Coronary artery (tissue), 2 donors: Measurements from ENCODE around the gene SPN.
A peak's percentile ranks its signal among the peaks of the same experiment; 100 is the strongest.
"Not testable (repeated sequence)": the region's sequence is repeated elsewhere in the genome, so short reads cannot be mapped to it uniquely, and the experiment has no call there.

Experiments
- DNase-seq: peaks from one replicate; pipeline ENCODE4 v3.0.0-alpha.2; 2017; ENCODE audit warnings: low spot score
- H3K27ac ChIP-seq, 2 donors: fragments of 200-600 bp; sonication (generic); one replicate each; pipeline ENCODE4 v1.5.1; 2016 to 2019
- H3K4me3 ChIP-seq: fragments of 200-600 bp; sonication (generic); 2 replicates; pipeline ENCODE4 v1.5.1; 2016; ENCODE audit warnings: mild to moderate bottlenecking, moderate library complexity
- TF ChIP-seq, protein P1 (sequence below): fragments of 200-600 bp; sonication (generic); IDR thresholded peaks from one replicate; pipeline ENCODE4 v1.5.1; 2019; ENCODE audit warnings: antibody characterized with exemption

Gene SPN

DNA sequence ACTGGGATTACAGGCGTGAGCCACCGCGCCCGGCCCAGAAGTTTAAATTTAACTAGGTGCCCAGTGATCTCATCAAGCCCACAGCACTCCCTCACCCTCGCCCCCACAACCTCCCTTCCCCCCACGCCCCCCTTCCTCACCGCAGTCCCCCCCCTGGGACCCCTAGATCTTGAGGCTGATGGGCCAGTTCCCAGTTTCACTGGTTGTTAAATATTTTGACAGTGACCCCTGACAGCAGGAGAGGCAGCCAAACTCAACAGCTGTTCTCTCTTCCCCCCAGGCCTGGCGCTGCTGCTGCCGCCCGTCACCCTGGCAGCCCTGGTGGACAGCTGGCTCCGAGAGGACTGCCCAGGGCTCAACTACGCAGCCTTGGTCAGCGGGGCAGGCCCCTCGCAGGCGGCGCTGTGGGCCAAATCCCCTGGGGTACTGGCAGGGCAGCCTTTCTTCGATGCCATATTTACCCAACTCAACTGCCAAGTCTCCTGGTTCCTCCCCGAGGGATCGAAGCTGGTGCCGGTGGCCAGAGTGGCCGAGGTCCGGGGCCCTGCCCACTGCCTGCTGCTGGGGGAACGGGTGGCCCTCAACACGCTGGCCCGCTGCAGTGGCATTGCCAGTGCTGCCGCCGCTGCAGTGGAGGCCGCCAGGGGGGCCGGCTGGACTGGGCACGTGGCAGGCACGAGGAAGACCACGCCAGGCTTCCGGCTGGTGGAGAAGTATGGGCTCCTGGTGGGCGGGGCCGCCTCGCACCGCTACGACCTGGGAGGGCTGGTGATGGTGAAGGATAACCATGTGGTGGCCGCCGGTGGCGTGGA lies 31.5 kb downstream of the SPN start:
- H3K27ac ChIP-seq: peak overlapping the region; percentile 48 to 69
- no peak overlapping the region for H3K4me3 ChIP-seq
- no peak for DNase-seq

DNA sequence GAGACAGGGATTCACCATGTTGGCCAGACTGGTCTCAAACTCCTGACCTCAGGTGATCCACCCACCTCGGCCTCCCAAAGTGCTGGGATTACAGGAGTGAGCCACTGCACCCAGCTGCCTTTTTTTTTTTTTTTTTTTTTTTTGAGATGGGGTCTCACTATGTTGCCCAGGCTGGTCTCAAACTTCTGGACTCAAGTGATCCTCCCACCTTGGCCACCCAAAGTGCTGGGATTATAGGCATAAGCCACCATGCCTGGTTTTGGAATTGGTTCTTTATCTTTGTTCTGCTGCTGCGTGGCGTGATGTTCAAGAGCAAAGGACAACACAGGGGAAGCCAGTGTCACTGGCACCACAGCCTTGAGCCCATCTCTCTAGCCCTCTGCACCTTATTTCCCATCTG lies 32.6 kb downstream of the SPN start:
- H3K4me3 ChIP-seq, DNase-seq, H3K27ac ChIP-seq: not testable (repeated sequence)

More for the DNA sequence above, 31.5 kb downstream of the SPN start:
- TF ChIP-seq, protein P1, sequence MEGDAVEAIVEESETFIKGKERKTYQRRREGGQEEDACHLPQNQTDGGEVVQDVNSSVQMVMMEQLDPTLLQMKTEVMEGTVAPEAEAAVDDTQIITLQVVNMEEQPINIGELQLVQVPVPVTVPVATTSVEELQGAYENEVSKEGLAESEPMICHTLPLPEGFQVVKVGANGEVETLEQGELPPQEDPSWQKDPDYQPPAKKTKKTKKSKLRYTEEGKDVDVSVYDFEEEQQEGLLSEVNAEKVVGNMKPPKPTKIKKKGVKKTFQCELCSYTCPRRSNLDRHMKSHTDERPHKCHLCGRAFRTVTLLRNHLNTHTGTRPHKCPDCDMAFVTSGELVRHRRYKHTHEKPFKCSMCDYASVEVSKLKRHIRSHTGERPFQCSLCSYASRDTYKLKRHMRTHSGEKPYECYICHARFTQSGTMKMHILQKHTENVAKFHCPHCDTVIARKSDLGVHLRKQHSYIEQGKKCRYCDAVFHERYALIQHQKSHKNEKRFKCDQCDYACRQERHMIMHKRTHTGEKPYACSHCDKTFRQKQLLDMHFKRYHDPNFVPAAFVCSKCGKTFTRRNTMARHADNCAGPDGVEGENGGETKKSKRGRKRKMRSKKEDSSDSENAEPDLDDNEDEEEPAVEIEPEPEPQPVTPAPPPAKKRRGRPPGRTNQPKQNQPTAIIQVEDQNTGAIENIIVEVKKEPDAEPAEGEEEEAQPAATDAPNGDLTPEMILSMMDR: no peak

DNA sequence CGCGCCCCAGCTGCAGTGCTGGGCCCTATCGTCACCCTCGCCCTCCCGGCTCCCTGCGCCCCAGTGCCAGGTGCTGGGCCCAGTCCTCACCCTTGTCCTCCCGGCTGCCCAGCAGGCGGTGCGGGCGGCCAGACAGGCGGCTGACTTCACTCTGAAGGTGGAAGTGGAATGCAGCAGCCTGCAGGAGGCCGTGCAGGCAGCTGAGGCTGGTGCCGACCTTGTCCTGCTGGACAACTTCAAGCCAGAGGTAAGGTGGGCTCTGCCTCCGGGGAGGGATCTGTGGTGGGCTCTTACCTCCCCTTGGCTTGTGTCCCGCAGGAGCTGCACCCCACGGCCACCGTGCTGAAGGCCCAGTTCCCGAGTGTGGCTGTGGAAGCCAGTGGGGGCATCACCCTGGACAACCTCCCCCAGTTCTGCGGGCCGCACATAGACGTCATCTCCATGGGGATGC lies 33.9 kb downstream of the SPN start:
- H3K4me3 ChIP-seq: no peak overlapping the region
- no peak overlapping the region for H3K27ac ChIP-seq
- DNase-seq: no peak
- TF ChIP-seq, protein P1: no peak

DNA sequence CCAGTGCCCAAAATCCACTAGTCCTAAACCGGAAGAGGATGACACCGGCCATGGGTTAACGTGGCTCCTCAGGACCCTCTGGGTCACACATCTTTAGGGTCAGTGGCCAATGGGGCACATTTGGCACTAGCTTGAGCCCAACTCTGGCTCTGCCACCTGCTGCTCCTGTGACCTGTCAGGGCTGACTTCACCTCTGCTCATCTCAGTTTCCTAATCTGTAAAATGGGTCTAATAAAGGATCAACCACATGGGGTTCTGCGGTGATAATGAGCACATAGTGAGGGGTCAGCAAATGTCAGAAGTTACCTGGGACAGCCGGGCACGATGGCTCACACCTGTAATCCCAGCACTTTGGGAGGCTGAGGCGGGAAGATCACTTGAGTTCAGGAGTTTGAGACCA lies 34.3 kb downstream of the SPN start:
- no peak overlapping the region for H3K27ac ChIP-seq
- TF ChIP-seq, protein P1: no peak
- DNase-seq: no peak
- H3K4me3 ChIP-seq: no peak overlapping the region

DNA sequence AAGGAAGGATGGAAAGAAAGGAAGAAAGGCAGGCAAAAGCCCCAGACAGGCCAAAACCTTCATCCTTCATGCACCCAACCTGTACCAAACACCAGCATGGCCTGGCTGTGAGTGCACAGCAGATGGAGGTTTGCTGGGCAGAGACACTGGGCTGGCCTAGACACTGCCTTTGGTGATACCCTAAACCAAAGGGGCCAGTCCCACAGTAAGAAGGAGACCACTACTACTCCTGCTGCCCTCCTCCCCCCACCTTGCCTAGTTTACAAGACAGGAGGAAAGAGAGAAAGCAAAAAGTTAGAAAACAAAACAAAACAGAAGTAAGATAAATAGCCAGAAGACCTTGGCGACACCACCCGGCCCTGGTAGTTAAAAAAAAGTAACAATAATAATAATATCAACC lies 35.0 kb downstream of the SPN start:
- H3K4me3 ChIP-seq: no peak overlapping the region
- H3K27ac ChIP-seq: no peak overlapping the region
- DNase-seq: no peak
- TF ChIP-seq, protein P1: no peak

DNA sequence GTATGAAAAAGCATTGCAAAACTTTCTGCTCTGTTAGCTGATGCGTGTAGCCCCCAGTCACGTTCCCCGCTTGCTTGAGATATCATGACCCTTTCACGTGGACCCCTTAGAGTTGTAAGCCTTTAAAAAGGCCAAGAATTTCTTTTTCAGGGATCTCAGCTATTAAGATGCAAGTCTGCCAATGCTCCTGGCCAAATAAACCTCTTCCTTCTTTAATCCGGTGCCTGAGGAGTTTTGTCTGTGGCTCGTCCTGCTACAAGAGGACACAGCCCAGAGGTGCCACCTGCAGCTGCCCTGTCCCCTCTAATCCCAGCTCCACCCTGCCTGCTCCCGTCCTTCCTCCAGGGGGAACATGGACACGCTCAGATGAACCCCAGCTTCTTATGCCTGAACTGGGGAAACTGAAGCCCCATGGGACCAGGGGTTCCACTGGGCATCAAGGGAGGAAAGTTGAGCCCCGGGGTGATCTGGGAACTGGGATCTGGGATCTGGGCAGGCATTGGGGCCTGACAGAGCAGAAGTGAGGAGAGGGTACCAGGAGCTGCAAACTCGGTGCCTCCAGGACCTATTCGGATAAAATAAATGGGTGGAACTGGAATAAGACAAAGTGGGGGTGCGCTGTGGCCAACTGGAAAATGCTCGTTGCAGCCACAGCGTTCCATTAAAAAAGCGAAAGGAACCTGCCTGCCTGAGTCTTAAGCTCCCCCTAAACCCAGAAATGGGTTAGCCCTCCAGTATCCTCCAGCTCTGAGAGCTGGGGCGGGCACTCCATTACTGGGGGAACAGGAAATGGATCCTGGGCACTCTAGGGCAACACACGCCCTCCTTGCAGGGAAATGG lies 35.7 kb downstream of the SPN start:
- no peak overlapping the region for H3K4me3 ChIP-seq
- TF ChIP-seq, protein P1: no peak
- no peak overlapping the region for H3K27ac ChIP-seq
- no peak for DNase-seq

DNA sequence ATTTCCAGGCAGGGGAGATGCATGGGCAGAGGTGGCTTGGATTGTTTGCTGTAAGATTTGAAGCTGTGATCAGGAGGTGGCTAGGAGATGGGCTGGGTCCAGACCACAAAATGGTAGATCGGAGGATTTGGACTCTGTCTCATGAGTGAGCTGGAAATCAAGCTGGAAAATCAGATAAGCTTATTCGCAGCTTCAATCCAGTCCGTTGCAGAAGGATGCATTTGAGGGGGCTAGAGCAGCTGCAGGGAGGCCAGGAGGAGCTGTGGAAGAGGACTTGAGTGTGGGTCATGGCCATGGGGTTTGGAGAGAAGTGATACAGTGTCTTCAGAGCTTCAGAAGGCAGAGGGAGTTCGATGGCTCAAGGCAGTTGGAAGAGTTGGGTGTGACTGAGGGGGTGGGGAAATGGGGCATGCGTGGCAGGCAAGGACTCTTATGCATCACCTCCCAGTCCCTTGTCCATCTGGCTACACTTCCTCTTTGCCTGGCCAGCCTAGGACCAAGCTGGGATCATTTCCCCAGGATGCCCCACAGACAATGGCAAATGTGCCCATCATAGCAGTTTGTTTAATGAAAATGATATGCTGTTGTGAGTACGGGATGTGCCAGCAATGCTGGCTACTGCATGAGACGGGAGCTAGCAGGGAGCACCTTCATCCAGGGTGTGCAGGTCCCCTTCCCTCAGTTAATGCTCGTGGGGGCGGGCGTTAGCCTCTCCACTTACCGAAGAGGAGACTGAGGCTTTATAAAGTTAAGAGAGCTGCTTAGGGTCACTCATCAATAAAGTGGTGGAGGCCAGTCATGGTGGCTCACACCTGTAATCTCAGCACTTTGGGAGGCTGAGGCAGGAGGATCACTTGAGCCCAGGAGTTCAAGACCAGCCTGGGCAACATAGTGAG lies 36.5 kb downstream of the SPN start:
- Histone ChIP-seq H3K4me3 (no peak overlapping the region), H3K27ac (no peak overlapping the region)
- DNase-seq: no peak
- TF ChIP-seq, protein P1: no peak
